Measurements from ENCODE around the gene KRTAP6-1. TPM values are rescaled to one million over a fixed set of nuclear protein-coding genes. Genes with fewer than 3 reads are reported as not detected.

KRTAP6-1 gene
- polyA plus RNA-seq, 1 donor from 2014 or later: not detected

DNA sequence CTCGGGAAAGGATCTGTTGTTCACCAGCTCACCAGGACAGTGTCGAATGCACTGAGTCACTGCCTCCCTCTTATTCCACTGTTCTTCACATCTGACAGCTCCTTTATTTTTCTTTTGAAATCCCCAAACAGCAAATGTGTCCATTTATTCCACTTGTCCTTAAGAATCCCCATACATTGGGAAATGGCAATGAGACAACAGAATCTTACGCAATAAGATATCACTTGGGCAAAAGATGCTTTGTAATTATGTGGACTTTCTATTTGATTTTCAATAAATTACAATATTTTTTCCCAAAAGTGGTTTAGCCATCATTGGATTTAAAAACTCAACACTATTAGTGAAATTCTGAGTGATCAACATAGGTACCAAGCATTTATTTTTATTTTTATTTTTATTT, 25.0 kb upstream of the KRTAP6-1 start:
- TF ChIP-seq, protein P1, sequence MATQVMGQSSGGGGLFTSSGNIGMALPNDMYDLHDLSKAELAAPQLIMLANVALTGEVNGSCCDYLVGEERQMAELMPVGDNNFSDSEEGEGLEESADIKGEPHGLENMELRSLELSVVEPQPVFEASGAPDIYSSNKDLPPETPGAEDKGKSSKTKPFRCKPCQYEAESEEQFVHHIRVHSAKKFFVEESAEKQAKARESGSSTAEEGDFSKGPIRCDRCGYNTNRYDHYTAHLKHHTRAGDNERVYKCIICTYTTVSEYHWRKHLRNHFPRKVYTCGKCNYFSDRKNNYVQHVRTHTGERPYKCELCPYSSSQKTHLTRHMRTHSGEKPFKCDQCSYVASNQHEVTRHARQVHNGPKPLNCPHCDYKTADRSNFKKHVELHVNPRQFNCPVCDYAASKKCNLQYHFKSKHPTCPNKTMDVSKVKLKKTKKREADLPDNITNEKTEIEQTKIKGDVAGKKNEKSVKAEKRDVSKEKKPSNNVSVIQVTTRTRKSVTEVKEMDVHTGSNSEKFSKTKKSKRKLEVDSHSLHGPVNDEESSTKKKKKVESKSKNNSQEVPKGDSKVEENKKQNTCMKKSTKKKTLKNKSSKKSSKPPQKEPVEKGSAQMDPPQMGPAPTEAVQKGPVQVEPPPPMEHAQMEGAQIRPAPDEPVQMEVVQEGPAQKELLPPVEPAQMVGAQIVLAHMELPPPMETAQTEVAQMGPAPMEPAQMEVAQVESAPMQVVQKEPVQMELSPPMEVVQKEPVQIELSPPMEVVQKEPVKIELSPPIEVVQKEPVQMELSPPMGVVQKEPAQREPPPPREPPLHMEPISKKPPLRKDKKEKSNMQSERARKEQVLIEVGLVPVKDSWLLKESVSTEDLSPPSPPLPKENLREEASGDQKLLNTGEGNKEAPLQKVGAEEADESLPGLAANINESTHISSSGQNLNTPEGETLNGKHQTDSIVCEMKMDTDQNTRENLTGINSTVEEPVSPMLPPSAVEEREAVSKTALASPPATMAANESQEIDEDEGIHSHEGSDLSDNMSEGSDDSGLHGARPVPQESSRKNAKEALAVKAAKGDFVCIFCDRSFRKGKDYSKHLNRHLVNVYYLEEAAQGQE (IDR thresholded peaks at IDR 0.05; ENCODE audit: borderline replicate concordance): no peak
- no peak for TF ChIP-seq SMC3 (conservative IDR thresholded peaks at IDR 0.05; ENCODE audit: poor library complexity)
- TF ChIP-seq MXI1 (conservative IDR thresholded peaks at IDR 0.05; ENCODE audit: poor library complexity, severe bottlenecking): no peak
- TF ChIP-seq EZH2 (IDR thresholded peaks at IDR 0.05; ENCODE audit: borderline replicate concordance, insufficient read depth, low read length, poor library complexity, severe bottlenecking): no peak
- no peak for TF ChIP-seq TAF1 (IDR thresholded peaks at IDR 0.05; ENCODE audit: low read depth)
- TF ChIP-seq RAD21 (conservative IDR thresholded peaks at IDR 0.05): no peak
- TF ChIP-seq EP300 (conservative IDR thresholded peaks at IDR 0.05; ENCODE audit: poor library complexity, severe bottlenecking): no peak
- TF ChIP-seq, protein P2, sequence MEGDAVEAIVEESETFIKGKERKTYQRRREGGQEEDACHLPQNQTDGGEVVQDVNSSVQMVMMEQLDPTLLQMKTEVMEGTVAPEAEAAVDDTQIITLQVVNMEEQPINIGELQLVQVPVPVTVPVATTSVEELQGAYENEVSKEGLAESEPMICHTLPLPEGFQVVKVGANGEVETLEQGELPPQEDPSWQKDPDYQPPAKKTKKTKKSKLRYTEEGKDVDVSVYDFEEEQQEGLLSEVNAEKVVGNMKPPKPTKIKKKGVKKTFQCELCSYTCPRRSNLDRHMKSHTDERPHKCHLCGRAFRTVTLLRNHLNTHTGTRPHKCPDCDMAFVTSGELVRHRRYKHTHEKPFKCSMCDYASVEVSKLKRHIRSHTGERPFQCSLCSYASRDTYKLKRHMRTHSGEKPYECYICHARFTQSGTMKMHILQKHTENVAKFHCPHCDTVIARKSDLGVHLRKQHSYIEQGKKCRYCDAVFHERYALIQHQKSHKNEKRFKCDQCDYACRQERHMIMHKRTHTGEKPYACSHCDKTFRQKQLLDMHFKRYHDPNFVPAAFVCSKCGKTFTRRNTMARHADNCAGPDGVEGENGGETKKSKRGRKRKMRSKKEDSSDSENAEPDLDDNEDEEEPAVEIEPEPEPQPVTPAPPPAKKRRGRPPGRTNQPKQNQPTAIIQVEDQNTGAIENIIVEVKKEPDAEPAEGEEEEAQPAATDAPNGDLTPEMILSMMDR (IDR thresholded peaks at IDR 0.05; ENCODE audit: poor library complexity, severe bottlenecking): no peak
- no peak for TF ChIP-seq POLR2AphosphoS5 (IDR thresholded peaks at IDR 0.05)
- Histone ChIP-seq H3K4me2 (ENCODE audit: low read length) (no peak overlapping the region), H3K79me2 (replicated peaks; ENCODE audit: insufficient read depth, low read length) (no peaks in the 10 kb centered on the region), H4K20me1 (ENCODE audit: insufficient read depth) (no peaks in the 10 kb centered on the region), H3K4me3 (ENCODE audit: low read length) (no peak overlapping the region), H3K9me2 (ENCODE audit: insufficient read depth, low read length) (no peaks in the 10 kb centered on the region), H3K9me3 (ENCODE audit: low read length) (no peaks in the 10 kb centered on the region), H2AFZ (ENCODE audit: low read depth, low read length) (no peak overlapping the region), H3K27ac (ENCODE audit: low read length) (no peak overlapping the region), H3F3A (ENCODE audit: insufficient read depth, low read length, poor library complexity, severe bottlenecking) (no peaks in the 10 kb centered on the region), H3K27me3 (ENCODE audit: insufficient read depth, low read depth, low read length) (no peaks in the 10 kb centered on the region), H3K9ac (ENCODE audit: low read length) (no peak overlapping the region), H3K36me3 (ENCODE audit: insufficient read depth, low read length) (no peaks in the 10 kb centered on the region)

DNA sequence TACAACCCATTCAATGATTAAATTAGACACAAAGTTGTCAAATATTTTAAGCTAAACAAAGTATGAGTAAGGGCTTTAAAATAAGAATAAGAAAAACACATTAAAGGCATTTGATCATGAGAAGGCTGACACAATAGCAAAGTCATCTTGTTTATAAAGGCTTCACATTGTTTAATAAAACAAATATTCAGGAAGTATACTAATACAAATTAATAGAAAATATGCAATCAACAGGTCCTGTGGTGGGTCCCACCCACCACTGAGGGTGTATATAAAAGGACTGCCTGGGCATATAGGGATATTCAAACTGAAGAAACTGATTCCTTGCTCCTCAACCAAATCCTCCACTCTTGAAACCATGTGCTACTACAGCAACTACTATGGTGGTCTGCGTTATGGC, 21.2 kb upstream of the KRTAP6-1 start, which contains the start of gene KRTAP20-2:
Gene KRTAP20-2 (plus strand): TSS at position 301 of the 400 bp plus-strand sequence. CDS start 58 bp downstream, at position 359.
- Histone ChIP-seq H3F3A (ENCODE audit: insufficient read depth, low read length, poor library complexity, severe bottlenecking) (no peaks in the 10 kb centered on the region), H3K36me3 (ENCODE audit: insufficient read depth, low read length) (no peaks in the 10 kb centered on the region), H3K9me3 (ENCODE audit: low read length) (no peaks in the 10 kb centered on the region), H2AFZ (ENCODE audit: low read depth, low read length) (no peak within 1 kb of the TSS), H3K4me3 (ENCODE audit: low read length) (no peak within 1 kb of the TSS), H3K27me3 (ENCODE audit: insufficient read depth, low read depth, low read length) (no peaks in the 10 kb centered on the region), H3K4me2 (ENCODE audit: low read length) (no peak within 1 kb of the TSS), H3K79me2 (replicated peaks; ENCODE audit: insufficient read depth, low read length) (no peaks in the 10 kb centered on the region), H3K9me2 (ENCODE audit: insufficient read depth, low read length) (no peaks in the 10 kb centered on the region), H4K20me1 (ENCODE audit: insufficient read depth) (no peaks in the 10 kb centered on the region), H3K9ac (ENCODE audit: low read length) (no peak within 1 kb of the TSS), H3K27ac (ENCODE audit: low read length) (no peak within 1 kb of the TSS)
- no peak for TF ChIP-seq SMC3 (conservative IDR thresholded peaks at IDR 0.05; ENCODE audit: poor library complexity)
- no peak for TF ChIP-seq EP300 (conservative IDR thresholded peaks at IDR 0.05; ENCODE audit: poor library complexity, severe bottlenecking)
- no peak for TF ChIP-seq RAD21 (conservative IDR thresholded peaks at IDR 0.05)
- no peak for TF ChIP-seq MXI1 (conservative IDR thresholded peaks at IDR 0.05; ENCODE audit: poor library complexity, severe bottlenecking)
- TF ChIP-seq TAF1 (IDR thresholded peaks at IDR 0.05; ENCODE audit: low read depth): no peak

Measured in neural cell (in vitro differentiated cells).